Adipocyte (in vitro differentiated cells): Measurements from ENCODE around the gene FYN.

Experiments
- DNase-seq: peaks from one replicate; pipeline ENCODE4 v3.0.0-alpha.2; 2015; ENCODE audit warnings: low read depth
- H3K27me3 ChIP-seq: replicated peaks from 2 replicates; pipeline ENCODE4 v1.7.0; 2013; ENCODE audit warnings: mild to moderate bottlenecking, low read length, moderate library complexity; ENCODE audit not compliant: control insufficient read depth, insufficient read depth
- H3K36me3 ChIP-seq: 2 replicates; pipeline ENCODE4 v1.7.0; 2013; ENCODE audit warnings: low read length, mild to moderate bottlenecking, moderate library complexity; ENCODE audit not compliant: control insufficient read depth, insufficient read depth, severe bottlenecking
- H3K4me1 ChIP-seq: 2 replicates; pipeline ENCODE4 v1.7.0; 2013; ENCODE audit warnings: mild to moderate bottlenecking, low read length, moderate library complexity; ENCODE audit not compliant: control insufficient read depth, insufficient read depth
- H3K4me3 ChIP-seq: 2 replicates; pipeline ENCODE4 v1.7.0; 2013; ENCODE audit warnings: mild to moderate bottlenecking, low read length, moderate library complexity
- H3K9ac ChIP-seq: 2 replicates; pipeline ENCODE4 v1.7.0; 2013; ENCODE audit warnings: mild to moderate bottlenecking, low read length, moderate library complexity
- H3K9me3 ChIP-seq: 2 replicates; pipeline ENCODE4 v1.7.0; 2013; ENCODE audit warnings: mild to moderate bottlenecking, low read length, moderate library complexity; ENCODE audit not compliant: control insufficient read depth

The FYN gene

DNA sequence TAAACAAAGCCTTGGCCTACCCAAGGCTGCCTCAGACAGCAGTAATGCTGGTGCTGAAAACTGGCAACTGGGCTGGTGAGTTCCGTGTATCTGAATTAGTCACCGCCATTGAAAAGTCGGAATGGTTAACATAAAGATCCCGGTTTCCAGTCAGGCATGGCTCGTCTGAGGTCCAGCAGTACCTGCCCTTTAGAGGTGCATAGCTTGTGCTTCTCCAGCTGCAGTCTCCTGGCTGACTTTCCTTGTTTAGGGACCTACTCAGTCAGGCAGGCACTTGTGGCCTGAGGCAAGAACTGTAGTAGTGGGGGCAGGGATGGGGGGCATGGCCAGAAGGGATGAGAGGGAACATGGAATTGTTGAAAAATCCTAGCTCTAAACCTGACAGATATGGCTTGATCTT, 101.6 kb downstream of the FYN start:
- Histone ChIP-seq H3K36me3 (peaks cover 15% of the 10 kb centered on the region), H3K4me3 (no peak overlapping the region), H3K9me3 (no peaks in the 10 kb centered on the region), H3K9ac (no peak overlapping the region), H3K27me3 (no peaks in the 10 kb centered on the region), H3K4me1 (peaks cover 45% of the 10 kb centered on the region)
- DNase-seq: no peak

DNA sequence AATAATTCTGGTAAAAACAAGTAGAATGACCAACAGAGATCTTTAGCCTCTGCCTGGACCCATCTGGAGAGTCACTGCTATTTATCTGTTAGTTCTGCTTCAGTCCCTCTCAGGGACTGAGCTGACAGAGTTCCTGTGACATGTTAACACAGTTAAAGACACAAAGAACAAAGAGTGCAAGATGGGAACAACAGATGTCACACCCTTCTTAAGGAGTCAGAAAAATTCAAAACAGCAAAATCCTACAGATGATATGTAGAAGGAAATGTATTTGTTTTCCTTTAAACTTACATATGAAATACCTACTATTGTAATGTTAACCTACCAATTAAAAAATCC, 102.2 kb downstream of the FYN start:
- no peaks in the 10 kb centered on the region for H3K27me3 ChIP-seq
- H3K9me3 ChIP-seq: no peaks in the 10 kb centered on the region
- no peak overlapping the region for H3K9ac ChIP-seq
- DNase-seq: no peak
- no peak overlapping the region for H3K4me3 ChIP-seq
- H3K4me1 ChIP-seq: peaks cover 39% of the 10 kb centered on the region
- H3K36me3 ChIP-seq: peaks cover 15% of the 10 kb centered on the region

DNA sequence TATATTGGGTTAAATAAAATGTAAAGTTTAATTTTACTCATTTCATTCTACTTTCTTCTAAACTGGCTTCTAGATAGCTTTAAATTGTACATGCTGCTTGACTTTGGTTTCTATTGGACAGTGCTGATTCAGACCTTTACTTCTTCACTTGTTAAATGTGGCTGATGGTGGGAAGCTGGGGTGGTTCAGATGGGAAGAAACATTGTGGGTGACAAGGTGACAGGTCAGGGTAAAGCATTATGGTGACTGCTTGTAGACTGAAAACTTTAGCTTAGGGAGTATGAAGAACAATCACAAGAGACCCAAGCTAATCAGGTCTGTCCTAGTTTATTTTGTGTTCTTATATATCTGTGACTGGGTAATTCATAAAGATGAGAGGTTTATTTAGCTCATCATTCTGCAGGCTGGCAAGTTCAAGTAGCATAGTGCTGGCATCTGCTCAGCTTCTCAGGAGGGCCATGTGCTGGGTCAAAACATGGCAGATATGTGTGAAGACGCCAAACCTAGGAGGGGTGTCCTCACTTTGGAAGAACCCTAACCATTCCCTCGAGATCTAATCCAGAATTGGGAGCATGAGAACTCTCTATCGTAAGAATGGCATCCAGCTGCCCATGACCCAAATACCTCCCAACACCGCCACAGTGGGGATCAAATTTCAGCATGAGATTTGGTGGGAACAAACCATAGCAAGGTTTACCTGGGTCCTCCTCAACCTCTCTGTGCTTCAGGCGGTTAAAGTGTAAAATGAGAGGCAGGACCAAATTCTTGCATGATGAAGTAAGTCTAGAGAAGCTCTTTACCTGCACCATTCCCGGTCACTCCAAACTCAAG, 102.8 kb downstream of the FYN start:
- no peaks in the 10 kb centered on the region for H3K27me3 ChIP-seq
- H3K4me1 ChIP-seq: peaks cover 37% of the 10 kb centered on the region
- H3K36me3 ChIP-seq: peaks cover 15% of the 10 kb centered on the region
- H3K9ac ChIP-seq: no peak overlapping the region
- no peak for DNase-seq
- H3K4me3 ChIP-seq: no peak overlapping the region
- H3K9me3 ChIP-seq: no peaks in the 10 kb centered on the region

DNA sequence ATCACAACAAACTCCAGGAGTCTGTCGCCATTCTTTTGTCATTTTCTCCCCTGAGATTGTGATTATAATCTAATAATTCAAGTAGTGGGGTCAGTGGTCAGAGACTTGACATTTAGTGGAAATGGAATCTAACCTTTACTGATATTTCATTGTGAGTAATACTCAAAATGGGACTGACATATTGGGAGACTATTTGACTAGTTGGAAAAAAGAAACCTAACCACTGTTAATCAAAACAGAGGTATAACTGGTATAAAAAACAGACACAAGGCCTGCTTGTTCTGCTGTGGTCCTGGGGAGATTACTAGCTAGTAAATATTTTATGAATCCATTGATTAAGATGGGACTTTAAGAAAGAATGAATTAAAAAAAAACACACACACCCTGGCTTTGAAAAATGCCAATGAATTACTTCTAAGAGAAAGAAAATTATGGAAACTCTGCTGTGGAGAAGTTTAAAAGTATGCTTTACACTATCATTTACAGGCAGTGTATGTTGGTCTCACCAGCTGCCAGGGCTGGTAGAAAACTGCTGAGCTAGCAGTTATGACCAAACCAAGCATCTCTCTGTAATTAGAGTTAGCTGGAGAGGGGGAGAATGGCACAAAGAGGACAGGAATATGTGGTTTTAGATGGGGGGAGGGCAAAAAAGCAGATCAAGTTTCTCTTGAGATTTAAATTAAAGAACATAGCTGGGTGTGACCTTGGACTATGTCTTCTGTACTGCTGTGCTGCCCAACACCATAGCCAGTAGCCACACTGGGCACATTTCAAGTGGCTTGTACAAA, 103.7 kb downstream of the FYN start:
- H3K27me3 ChIP-seq: no peaks in the 10 kb centered on the region
- peaks cover 10% of the 10 kb centered on the region for H3K36me3 ChIP-seq
- H3K4me3 ChIP-seq: no peak overlapping the region
- peaks cover 29% of the 10 kb centered on the region for H3K4me1 ChIP-seq
- no peak for DNase-seq
- no peaks in the 10 kb centered on the region for H3K9me3 ChIP-seq
- H3K9ac ChIP-seq: no peak overlapping the region

DNA sequence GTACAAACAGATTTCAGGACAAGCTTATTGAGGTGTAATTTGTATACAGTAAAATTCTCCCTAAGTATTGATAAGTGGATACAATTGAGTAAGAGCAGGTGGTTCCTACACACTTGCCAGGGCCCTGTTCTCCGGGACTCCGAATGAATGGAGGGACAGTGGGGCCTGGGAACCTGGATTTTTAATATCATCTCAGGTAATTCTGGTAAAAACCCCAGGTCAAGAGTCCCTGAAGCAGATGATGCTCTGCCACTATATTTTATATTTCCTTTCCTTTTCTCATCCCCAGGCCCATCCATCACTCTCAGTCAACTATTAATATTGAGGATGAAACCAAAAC, 104.9 kb downstream of the FYN start:
- peaks cover 13% of the 10 kb centered on the region for H3K36me3 ChIP-seq
- no peak for DNase-seq
- H3K27me3 ChIP-seq: no peaks in the 10 kb centered on the region
- no peaks in the 10 kb centered on the region for H3K9me3 ChIP-seq
- peaks cover 20% of the 10 kb centered on the region for H3K4me1 ChIP-seq
- H3K4me3 ChIP-seq: no peak overlapping the region
- no peak overlapping the region for H3K9ac ChIP-seq

DNA sequence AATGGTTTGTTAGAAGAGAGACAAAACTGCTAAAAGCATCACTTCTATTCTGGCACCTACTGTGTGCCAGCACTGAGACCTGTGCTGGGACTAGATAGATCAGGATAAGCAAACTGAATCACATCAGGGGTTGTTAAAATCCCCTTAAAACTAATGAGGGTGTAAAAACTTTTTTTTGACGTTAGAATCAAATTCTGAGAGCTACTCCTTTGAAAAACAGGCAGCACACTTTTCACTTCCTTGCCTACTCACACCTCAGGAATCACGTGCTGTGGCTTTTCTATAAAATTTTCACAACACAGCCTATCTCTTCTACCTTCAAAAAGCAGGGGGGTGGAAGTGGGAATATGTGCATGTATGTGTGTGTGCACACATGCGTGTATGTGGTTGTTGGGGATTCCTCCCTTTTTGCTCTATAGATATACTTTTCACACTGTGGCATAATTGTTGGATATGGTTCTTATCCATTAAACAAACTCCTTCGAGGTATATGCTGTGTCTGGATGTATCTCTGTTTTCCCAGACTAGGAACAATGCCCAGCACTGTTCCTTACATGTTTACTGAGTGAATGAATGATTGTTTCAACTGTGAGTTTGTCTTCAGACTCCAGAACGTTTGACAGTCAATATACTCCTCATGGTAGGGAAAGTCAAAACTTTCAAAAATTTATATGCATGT, 105.4 kb downstream of the FYN start:
- Histone ChIP-seq H3K36me3 (peaks cover 13% of the 10 kb centered on the region), H3K9me3 (no peaks in the 10 kb centered on the region), H3K4me1 (peaks cover 20% of the 10 kb centered on the region), H3K4me3 (no peak overlapping the region), H3K27me3 (no peaks in the 10 kb centered on the region), H3K9ac (no peak overlapping the region)
- no peak for DNase-seq

DNA sequence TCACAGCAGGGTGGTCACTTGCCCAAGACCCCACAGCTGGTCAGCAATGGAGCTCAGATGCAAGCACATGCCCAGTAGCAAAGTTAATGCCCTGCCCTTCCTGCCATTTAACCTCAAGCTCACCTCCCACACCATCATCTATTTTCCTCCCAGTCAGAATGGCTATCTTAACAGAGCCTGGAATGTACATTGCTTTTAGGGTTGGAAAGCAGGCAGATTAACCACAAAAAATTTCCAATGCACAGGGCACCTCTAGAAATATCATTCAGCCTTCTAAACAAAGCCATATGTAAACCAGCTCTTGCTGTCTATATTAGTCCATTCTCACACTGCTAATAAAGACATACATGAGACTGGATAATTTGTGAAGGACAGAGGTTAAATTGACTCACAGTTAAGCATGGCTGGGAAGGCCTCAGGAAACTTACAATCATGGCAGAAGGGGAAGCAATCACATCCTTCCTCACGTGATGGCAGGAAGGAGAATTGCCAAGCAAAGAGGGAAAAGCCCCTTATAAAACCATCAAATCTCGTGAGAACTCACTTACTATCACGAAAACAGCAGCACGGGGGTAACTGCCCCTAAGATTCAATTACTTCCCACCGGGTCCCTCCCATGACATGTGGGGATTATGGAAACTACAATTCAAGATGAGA, 106.9 kb downstream of the FYN start:
- Histone ChIP-seq H3K9ac (no peak overlapping the region), H3K36me3 (peaks cover 10% of the 10 kb centered on the region), H3K4me1 (peaks cover 26% of the 10 kb centered on the region), H3K4me3 (no peak overlapping the region), H3K9me3 (no peaks in the 10 kb centered on the region), H3K27me3 (no peaks in the 10 kb centered on the region)
- peak; percentile 53 for DNase-seq

DNA sequence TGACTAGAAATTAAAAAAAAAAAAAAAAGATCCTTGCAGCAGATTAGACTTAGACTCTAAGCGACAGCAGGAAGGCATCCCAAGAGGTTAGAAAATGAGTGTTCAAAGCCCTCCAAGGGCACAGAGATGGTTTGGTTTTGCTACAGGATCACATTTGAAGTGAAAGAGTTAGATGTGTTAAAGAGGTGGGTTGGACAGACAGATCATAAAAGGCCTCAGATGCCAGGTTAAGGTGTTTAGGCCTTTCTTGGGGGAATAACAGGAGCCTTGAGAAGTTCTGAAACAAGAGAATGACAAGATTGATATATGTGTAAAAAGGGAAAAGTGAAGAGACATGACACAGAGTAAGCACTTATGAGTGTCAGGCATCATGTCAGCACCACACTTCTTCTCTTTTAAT, 107.5 kb downstream of the FYN start:
- Histone ChIP-seq H3K27me3 (no peaks in the 10 kb centered on the region), H3K4me1 (peaks cover 29% of the 10 kb centered on the region), H3K9ac (no peak overlapping the region), H3K36me3 (peaks cover 10% of the 10 kb centered on the region), H3K9me3 (no peaks in the 10 kb centered on the region), H3K4me3 (no peak overlapping the region)
- DNase-seq: no peak

DNA sequence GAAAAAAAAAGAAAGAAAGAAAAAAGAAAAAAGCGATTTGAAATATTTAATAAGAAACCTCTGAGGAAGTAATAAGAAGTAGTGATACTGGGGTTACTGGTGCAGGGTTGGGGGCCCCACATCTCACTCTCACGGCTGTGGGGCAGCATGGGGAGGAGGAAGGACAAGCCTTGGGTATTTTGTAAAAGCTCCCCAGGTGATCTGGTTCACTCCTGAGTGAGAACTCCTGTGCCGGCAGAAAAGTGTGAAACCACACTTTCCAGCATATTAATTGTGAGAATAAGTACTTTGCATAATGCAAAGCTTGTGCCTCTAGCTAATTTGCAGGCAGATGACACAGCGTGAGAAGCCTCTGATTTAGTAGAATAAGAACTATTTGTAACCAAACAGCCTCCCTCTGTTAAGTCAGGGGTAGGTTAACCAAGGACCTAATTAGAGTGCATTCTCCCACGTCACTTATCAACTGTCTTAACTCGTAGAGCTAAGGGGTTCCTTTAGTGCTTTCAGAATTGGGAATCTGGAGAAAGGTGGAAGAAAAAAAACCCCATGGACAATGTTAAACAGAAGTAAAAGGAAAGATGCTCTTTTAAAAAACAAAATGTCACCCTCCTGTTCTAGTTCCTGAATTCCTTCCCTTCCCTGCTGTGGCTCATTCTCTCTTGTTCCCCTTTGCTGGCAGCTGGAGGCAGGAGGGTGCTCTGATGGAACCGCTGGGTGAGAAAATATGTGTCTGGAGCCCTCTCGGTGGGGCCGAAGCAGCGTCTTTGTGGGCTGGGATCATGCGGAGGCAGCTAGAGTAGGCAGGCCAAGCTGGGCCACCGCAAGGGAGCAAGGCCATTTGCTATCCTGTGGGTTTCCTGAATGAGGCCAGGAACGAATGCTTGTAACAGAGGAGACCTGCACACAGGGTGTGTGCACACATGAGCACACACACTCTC, 108.7 kb downstream of the FYN start:
- H3K27me3 ChIP-seq: no peaks in the 10 kb centered on the region
- no peak for DNase-seq
- H3K4me3 ChIP-seq: no peak overlapping the region
- H3K9ac ChIP-seq: no peak overlapping the region
- H3K9me3 ChIP-seq: no peaks in the 10 kb centered on the region
- peaks cover 9% of the 10 kb centered on the region for H3K36me3 ChIP-seq
- H3K4me1 ChIP-seq: peaks cover 38% of the 10 kb centered on the region

DNA sequence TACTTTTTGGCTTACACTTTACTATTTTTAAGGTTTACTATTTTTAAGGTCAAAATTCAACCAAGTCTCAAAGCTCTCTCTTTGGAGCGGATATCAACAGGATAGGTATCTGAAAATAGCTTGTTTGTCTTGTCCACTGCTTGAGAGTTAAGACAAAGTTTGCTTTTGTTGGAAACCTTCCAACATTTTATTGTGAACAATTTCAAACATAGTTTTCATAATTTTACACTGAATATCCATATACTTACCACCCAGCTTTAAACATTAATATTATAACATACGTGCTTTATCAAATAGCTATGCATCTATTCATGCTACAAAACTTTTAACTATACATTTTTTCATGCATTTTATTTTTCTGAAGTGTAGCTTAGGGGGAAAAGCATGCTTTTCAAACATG, 109.9 kb downstream of the FYN start:
- H3K4me1 ChIP-seq: peaks cover 38% of the 10 kb centered on the region
- H3K9me3 ChIP-seq: no peaks in the 10 kb centered on the region
- H3K4me3 ChIP-seq: no peak overlapping the region
- no peaks in the 10 kb centered on the region for H3K27me3 ChIP-seq
- H3K9ac ChIP-seq: no peak overlapping the region
- H3K36me3 ChIP-seq: peaks cover 9% of the 10 kb centered on the region
- peak; percentile 53 for DNase-seq
